Hippocampal formation (tissue), 2 donors: ENCODE measurements around the gene MAP3K5.

Source experiments
- DNase-seq, 2 donors: peaks; one replicate each; lab custom pipeline; 2025; lab: John Stamatoyannopoulos, UW

Gene MAP3K5

GRCh38 chr6:136579800-136580199, 212.5 kb downstream of the MAP3K5 start:
- DNase-seq, result no peak

GRCh38 chr6:136576821-136577220, 215.5 kb downstream of the MAP3K5 start:
- no peak for DNase-seq

- DNase-seq, result no peak
Measured at GRCh38 chr6:136571496-136571895, 220.8 kb downstream of the MAP3K5 start.

- no peak for DNase-seq
Measured at GRCh38 chr6:136571065-136571464, 221.2 kb downstream of the MAP3K5 start.

GRCh38 chr6:136568129-136568528, 224.1 kb downstream of the MAP3K5 start:
- DNase-seq, result no peak

- no peak for DNase-seq
Measured at GRCh38 chr6:136567688-136568087, 224.6 kb downstream of the MAP3K5 start.

- DNase-seq, result no peak
Measured at GRCh38 chr6:136566851-136567250, 225.4 kb downstream of the MAP3K5 start.

- DNase-seq, result no peak
Measured at GRCh38 chr6:136566007-136566487, 226.2 kb downstream of the MAP3K5 start.

GRCh38 chr6:136564180-136564579, 228.1 kb downstream of the MAP3K5 start:
- DNase-seq, result no peak

GRCh38 chr6:136563386-136564152, 228.7 kb downstream of the MAP3K5 start:
- DNase-seq, result no peak

- DNase-seq, result no peak
Measured at GRCh38 chr6:136562211-136562610, 230.1 kb downstream of the MAP3K5 start.

- DNase-seq, result no peak
Measured at GRCh38 chr6:136553166-136553787, 239.0 kb downstream of the MAP3K5 start.

GRCh38 chr6:136552054-136552453, 240.2 kb downstream of the MAP3K5 start:
- no peak for DNase-seq

- no peak for DNase-seq
Measured at GRCh38 chr6:136551103-136551502, 241.2 kb downstream of the MAP3K5 start.

GRCh38 chr6:136550330-136551071, 241.8 kb downstream of the MAP3K5 start, which contains the start of gene MAP7:
Gene MAP7 (minus strand): TSS chr6:136550422. CDS start chr6:136550408, 14 bp downstream.
- DNase-seq, result peak; percentile 32 to 37

- DNase-seq, result peak in 1 of 2 donors; percentile 32
Measured at GRCh38 chr6:136550045-136550329, 242.3 kb downstream of the MAP3K5 start.

- DNase-seq, result peak in 1 of 2 donors; percentile 37
Measured at GRCh38 chr6:136549300-136550044, 242.8 kb downstream of the MAP3K5 start.

- no peak for DNase-seq
Measured at GRCh38 chr6:136548582-136549299, 243.5 kb downstream of the MAP3K5 start.

GRCh38 chr6:136547871-136548270, 244.4 kb downstream of the MAP3K5 start:
- DNase-seq, result no peak

- DNase-seq, result peak in 1 of 2 donors; percentile 93
Measured at GRCh38 chr6:136547336-136547735, 244.9 kb downstream of the MAP3K5 start.

- DNase-seq, result no peak
Measured at GRCh38 chr6:136546331-136546730, 245.9 kb downstream of the MAP3K5 start.
